ENCODE results near the gene RYR1.

DNA sequence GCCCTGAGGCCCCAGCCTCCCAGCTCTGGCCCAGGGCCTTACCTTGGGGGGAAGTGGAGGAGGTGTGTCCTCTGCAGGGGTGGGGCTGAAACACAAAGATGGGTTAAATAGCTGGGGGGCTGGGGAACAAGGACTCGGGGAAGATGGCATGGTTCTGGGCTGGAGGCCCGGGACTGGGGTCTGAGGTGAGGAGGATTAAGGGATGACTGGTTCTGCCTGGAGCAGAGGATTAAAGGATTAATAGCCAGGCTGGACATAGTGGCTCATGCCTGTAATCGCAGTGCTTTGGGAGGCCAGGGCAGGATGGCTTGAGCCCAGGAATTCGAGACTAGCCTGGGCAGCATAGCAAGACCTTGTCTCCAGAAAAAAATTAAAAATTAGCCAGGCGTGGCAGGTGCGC lies 172.6 kb downstream of the RYR1 start:
- TF ChIP-seq CTCF (IDR thresholded peaks at IDR 0.05): no peak
- TF ChIP-seq ZFX (IDR thresholded peaks at IDR 0.05; ENCODE audit: borderline replicate concordance): no peak

Data from 22Rv1 (cell line).